ENCODE data around the gene DNLZ.
"Not testable (repeated sequence)": the region's sequence is repeated elsewhere in the genome, so short reads cannot be mapped to it uniquely, and the experiment has no call there.

Gene DNLZ

GRCh38 chr9:136363106-136363948, at the start of gene DNLZ:
DNLZ (minus strand) TSS chr9:136363744; CDS start chr9:136363714, 30 bp downstream.
- no peaks in the 10 kb centered on the region for H3K36me3 ChIP-seq (ENCODE audit: control insufficient read depth, insufficient read depth, low read length)
- no peak within 1 kb of the TSS for H3K9ac ChIP-seq (ENCODE audit: low read length)
- peaks cover 18% of the 10 kb centered on the region for H3K4me1 ChIP-seq (ENCODE audit: control insufficient read depth, insufficient read depth, low read length)
- peaks cover 10% of the 10 kb centered on the region for H3K27me3 ChIP-seq (ENCODE audit: control insufficient read depth, insufficient read depth, low read length)
- no peak within 1 kb of the TSS for H3K4me3 ChIP-seq (ENCODE audit: low read length)
- no peaks in the 10 kb centered on the region for H3K9me3 ChIP-seq (ENCODE audit: control insufficient read depth, low read length)

- H3K9me3 ChIP-seq (ENCODE audit: control insufficient read depth, low read length): no peaks in the 10 kb centered on the region
- H3K9ac ChIP-seq (ENCODE audit: low read length): no peak overlapping the region
- peaks cover 16% of the 10 kb centered on the region for H3K4me1 ChIP-seq (ENCODE audit: control insufficient read depth, insufficient read depth, low read length)
- H3K4me3 ChIP-seq (ENCODE audit: low read length): no peak overlapping the region
- H3K36me3 ChIP-seq (ENCODE audit: control insufficient read depth, insufficient read depth, low read length): peaks cover 19% of the 10 kb centered on the region
- no peaks in the 10 kb centered on the region for H3K27me3 ChIP-seq (ENCODE audit: control insufficient read depth, insufficient read depth, low read length)
Measured at GRCh38 chr9:136412962-136413361, 49.4 kb upstream of the DNLZ start.

- Histone ChIP-seq H3K4me3 (ENCODE audit: low read length) (peak overlapping the region; percentile 69), H3K36me3 (ENCODE audit: control insufficient read depth, insufficient read depth, low read length) (peaks cover 15% of the 10 kb centered on the region), H3K4me1 (ENCODE audit: control insufficient read depth, insufficient read depth, low read length) (peaks cover 16% of the 10 kb centered on the region), H3K27me3 (ENCODE audit: control insufficient read depth, insufficient read depth, low read length) (no peaks in the 10 kb centered on the region), H3K9me3 (ENCODE audit: control insufficient read depth, low read length) (no peaks in the 10 kb centered on the region), H3K9ac (ENCODE audit: low read length) (peak overlapping the region; percentile 89)
Measured at GRCh38 chr9:136411378-136411777, 47.8 kb upstream of the DNLZ start.

GRCh38 chr9:136410500-136411287, 47.1 kb upstream of the DNLZ start, which contains the start of the genes ENTR1 and PMPCA:
ENTR1 (minus strand) TSS chr9:136410614; CDS start chr9:136410397, 217 bp downstream.
PMPCA (plus strand) TSS chr9:136410658; CDS start chr9:136410669, 11 bp downstream.
- Histone ChIP-seq H3K4me3 (ENCODE audit: low read length) (peak within 1 kb of the TSS; percentile 69), H3K27me3 (ENCODE audit: control insufficient read depth, insufficient read depth, low read length) (no peaks in the 10 kb centered on the region), H3K9ac (ENCODE audit: low read length) (peak within 1 kb of the TSS; percentile 89), H3K9me3 (ENCODE audit: control insufficient read depth, low read length) (no peaks in the 10 kb centered on the region), H3K4me1 (ENCODE audit: control insufficient read depth, insufficient read depth, low read length) (peaks cover 16% of the 10 kb centered on the region), H3K36me3 (ENCODE audit: control insufficient read depth, insufficient read depth, low read length) (peaks cover 10% of the 10 kb centered on the region)

- Histone ChIP-seq H3K9ac (ENCODE audit: low read length) (peak overlapping the region; percentile 28), H3K4me1 (ENCODE audit: control insufficient read depth, insufficient read depth, low read length) (peaks cover 16% of the 10 kb centered on the region), H3K4me3 (ENCODE audit: low read length) (peak overlapping the region; percentile 63), H3K9me3 (ENCODE audit: control insufficient read depth, low read length) (no peaks in the 10 kb centered on the region), H3K27me3 (ENCODE audit: control insufficient read depth, insufficient read depth, low read length) (no peaks in the 10 kb centered on the region), H3K36me3 (ENCODE audit: control insufficient read depth, insufficient read depth, low read length) (peaks cover 10% of the 10 kb centered on the region)
Measured at GRCh38 chr9:136409557-136410455, 46.3 kb upstream of the DNLZ start.

- Histone ChIP-seq H3K9ac (ENCODE audit: low read length) (no peak overlapping the region), H3K4me1 (ENCODE audit: control insufficient read depth, insufficient read depth, low read length) (peaks cover 16% of the 10 kb centered on the region), H3K36me3 (ENCODE audit: control insufficient read depth, insufficient read depth, low read length) (peaks cover 3% of the 10 kb centered on the region), H3K9me3 (ENCODE audit: control insufficient read depth, low read length) (no peaks in the 10 kb centered on the region), H3K27me3 (ENCODE audit: control insufficient read depth, insufficient read depth, low read length) (no peaks in the 10 kb centered on the region), H3K4me3 (ENCODE audit: low read length) (no peak overlapping the region)
Measured at GRCh38 chr9:136407911-136408310, 44.4 kb upstream of the DNLZ start.

- not testable (repeated sequence) for H3K27me3 ChIP-seq (ENCODE audit: control insufficient read depth, insufficient read depth, low read length); H3K9me3 ChIP-seq (ENCODE audit: control insufficient read depth, low read length); H3K4me3 ChIP-seq (ENCODE audit: low read length); H3K36me3 ChIP-seq (ENCODE audit: control insufficient read depth, insufficient read depth, low read length); H3K9ac ChIP-seq (ENCODE audit: low read length)
- peaks cover 16% of the 10 kb centered on the region for H3K4me1 ChIP-seq (ENCODE audit: control insufficient read depth, insufficient read depth, low read length)
Measured at GRCh38 chr9:136407061-136407460, 43.5 kb upstream of the DNLZ start.

- H3K9ac ChIP-seq (ENCODE audit: low read length); H3K9me3 ChIP-seq (ENCODE audit: control insufficient read depth, low read length); H3K36me3 ChIP-seq (ENCODE audit: control insufficient read depth, insufficient read depth, low read length); H3K4me3 ChIP-seq (ENCODE audit: low read length); H3K27me3 ChIP-seq (ENCODE audit: control insufficient read depth, insufficient read depth, low read length); H3K4me1 ChIP-seq (ENCODE audit: control insufficient read depth, insufficient read depth, low read length): not testable (repeated sequence)
Measured at GRCh38 chr9:136405904-136406303, 42.4 kb upstream of the DNLZ start.

GRCh38 chr9:136405481-136405880, 41.9 kb upstream of the DNLZ start:
- Histone ChIP-seq H3K4me1 (ENCODE audit: control insufficient read depth, insufficient read depth, low read length) (peaks cover 8% of the 10 kb centered on the region), H3K36me3 (ENCODE audit: control insufficient read depth, insufficient read depth, low read length) (no peaks in the 10 kb centered on the region), H3K9ac (ENCODE audit: low read length) (no peak overlapping the region)

GRCh38 chr9:136404801-136405136, 41.2 kb upstream of the DNLZ start:
- no peaks in the 10 kb centered on the region for H3K36me3 ChIP-seq (ENCODE audit: control insufficient read depth, insufficient read depth, low read length)
- H3K9ac ChIP-seq (ENCODE audit: low read length): no peak overlapping the region
- no peaks in the 10 kb centered on the region for H3K9me3 ChIP-seq (ENCODE audit: control insufficient read depth, low read length)
- H3K4me3 ChIP-seq (ENCODE audit: low read length): no peak overlapping the region
- H3K27me3 ChIP-seq (ENCODE audit: control insufficient read depth, insufficient read depth, low read length): no peaks in the 10 kb centered on the region
- H3K4me1 ChIP-seq (ENCODE audit: control insufficient read depth, insufficient read depth, low read length): peaks cover 10% of the 10 kb centered on the region

More at GRCh38 chr9:136405481-136405880, 41.9 kb upstream of the DNLZ start:
- Histone ChIP-seq H3K27me3 (ENCODE audit: control insufficient read depth, insufficient read depth, low read length) (no peaks in the 10 kb centered on the region), H3K9me3 (ENCODE audit: control insufficient read depth, low read length) (no peaks in the 10 kb centered on the region), H3K4me3 (ENCODE audit: low read length) (no peak overlapping the region)

GRCh38 chr9:136403915-136404800, 40.6 kb upstream of the DNLZ start:
- H3K27me3 ChIP-seq (ENCODE audit: control insufficient read depth, insufficient read depth, low read length): no peaks in the 10 kb centered on the region
- no peak overlapping the region for H3K4me3 ChIP-seq (ENCODE audit: low read length)
- no peaks in the 10 kb centered on the region for H3K36me3 ChIP-seq (ENCODE audit: control insufficient read depth, insufficient read depth, low read length)

More at GRCh38 chr9:136403915-136404800, 40.6 kb upstream of the DNLZ start:
- Histone ChIP-seq H3K9ac (ENCODE audit: low read length) (no peak overlapping the region), H3K9me3 (ENCODE audit: control insufficient read depth, low read length) (no peaks in the 10 kb centered on the region), H3K4me1 (ENCODE audit: control insufficient read depth, insufficient read depth, low read length) (peaks cover 8% of the 10 kb centered on the region)

Data from mucosa of stomach (tissue), 1 donor.